ENCODE measurements around the gene APOO.
"Not testable (repeated sequence)": the region's sequence is repeated elsewhere in the genome, so short reads cannot be mapped to it uniquely, and the experiment has no call there.

DNA sequence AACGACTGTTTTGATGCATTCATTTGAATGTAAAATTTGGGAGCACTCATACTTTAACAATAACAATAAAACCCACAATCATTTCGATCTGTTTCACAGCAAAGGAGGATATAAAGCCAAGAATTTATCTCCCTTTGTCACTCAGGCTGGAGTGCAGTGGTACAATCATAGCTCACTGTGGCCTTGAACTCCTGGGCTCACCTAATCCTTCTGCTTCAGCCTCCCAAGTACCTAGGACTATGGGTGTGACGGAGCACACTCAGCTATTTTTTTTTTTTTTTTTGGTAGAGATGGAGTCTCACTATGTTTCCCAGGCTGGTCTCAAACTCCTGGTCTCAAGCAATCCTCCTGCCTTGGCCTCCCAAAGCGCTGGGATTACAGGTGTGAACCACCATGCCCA, 11.2 kb downstream of the APOO start:
- TF ChIP-seq, protein P1, sequence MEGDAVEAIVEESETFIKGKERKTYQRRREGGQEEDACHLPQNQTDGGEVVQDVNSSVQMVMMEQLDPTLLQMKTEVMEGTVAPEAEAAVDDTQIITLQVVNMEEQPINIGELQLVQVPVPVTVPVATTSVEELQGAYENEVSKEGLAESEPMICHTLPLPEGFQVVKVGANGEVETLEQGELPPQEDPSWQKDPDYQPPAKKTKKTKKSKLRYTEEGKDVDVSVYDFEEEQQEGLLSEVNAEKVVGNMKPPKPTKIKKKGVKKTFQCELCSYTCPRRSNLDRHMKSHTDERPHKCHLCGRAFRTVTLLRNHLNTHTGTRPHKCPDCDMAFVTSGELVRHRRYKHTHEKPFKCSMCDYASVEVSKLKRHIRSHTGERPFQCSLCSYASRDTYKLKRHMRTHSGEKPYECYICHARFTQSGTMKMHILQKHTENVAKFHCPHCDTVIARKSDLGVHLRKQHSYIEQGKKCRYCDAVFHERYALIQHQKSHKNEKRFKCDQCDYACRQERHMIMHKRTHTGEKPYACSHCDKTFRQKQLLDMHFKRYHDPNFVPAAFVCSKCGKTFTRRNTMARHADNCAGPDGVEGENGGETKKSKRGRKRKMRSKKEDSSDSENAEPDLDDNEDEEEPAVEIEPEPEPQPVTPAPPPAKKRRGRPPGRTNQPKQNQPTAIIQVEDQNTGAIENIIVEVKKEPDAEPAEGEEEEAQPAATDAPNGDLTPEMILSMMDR (IDR thresholded peaks at IDR 0.05): not testable (repeated sequence)
- not testable (repeated sequence) for TF ChIP-seq POLR2A (IDR thresholded peaks at IDR 0.05)
